Endothelial cell of hepatic sinusoid (primary cell): Measurements from ENCODE around the gene ATXN3L.
"Not testable (repeated sequence)": the region's sequence is repeated elsewhere in the genome, so short reads cannot be mapped to it uniquely, and the experiment has no call there.

ENCODE experiments used
- in situ Hi-C: cut with HindIII; loops from 2 replicates; pipeline ENCODE4 v1.10.0; 2017; ENCODE audit warnings: low sequenced_read_pairs

ATXN3L gene

GRCh38 chrX:13309631-13310030, 10.2 kb downstream of the ATXN3L start:
- in situ Hi-C loops = no loop called here

GRCh38 chrX:13307041-13307440, 12.8 kb downstream of the ATXN3L start:
- in situ Hi-C loops = no loop called here

GRCh38 chrX:13305108-13305507, 14.7 kb downstream of the ATXN3L start:
- in situ Hi-C loops = no loop called here

- in situ Hi-C loops = no loop called here
Measured at GRCh38 chrX:13304052-13304451, 15.8 kb downstream of the ATXN3L start.

- in situ Hi-C loops = not testable (repeated sequence)
Measured at GRCh38 chrX:13303248-13303647, 16.6 kb downstream of the ATXN3L start.

- in situ Hi-C loops = no loop called here
Measured at GRCh38 chrX:13298836-13299235, 21.0 kb downstream of the ATXN3L start.

GRCh38 chrX:13295841-13296240, 24.0 kb downstream of the ATXN3L start:
- in situ Hi-C loops = no loop called here

- in situ Hi-C loops = no loop called here
Measured at GRCh38 chrX:13293700-13294099, 26.2 kb downstream of the ATXN3L start.

GRCh38 chrX:13290891-13291614, 28.8 kb downstream of the ATXN3L start:
- in situ Hi-C loops = no loop called here

GRCh38 chrX:13288671-13289070, 31.2 kb downstream of the ATXN3L start:
- in situ Hi-C loops = loop anchor here (5.0 to 10.0 kb wide), 3 partner anchors 49 to 156 kb away; no protein-coding TSS in a partner anchor

GRCh38 chrX:13287816-13288215, 32.0 kb downstream of the ATXN3L start:
- in situ Hi-C loops = loop anchor here (5.0 to 10.0 kb wide), 3 partner anchors 49 to 157 kb away; no protein-coding TSS in a partner anchor

GRCh38 chrX:13285693-13286092, 34.2 kb downstream of the ATXN3L start:
- in situ Hi-C loops = loop anchor here (5.0 to 10.0 kb wide), 3 partner anchors 52 to 159 kb away; no protein-coding TSS in a partner anchor

GRCh38 chrX:13285229-13285628, 34.6 kb downstream of the ATXN3L start:
- in situ Hi-C loops = loop anchor here (5.0 to 10.0 kb wide), 3 partner anchors 52 to 160 kb away; no protein-coding TSS in a partner anchor

GRCh38 chrX:13284570-13284969, 35.3 kb downstream of the ATXN3L start:
- in situ Hi-C loops = loop anchor here (10.0 kb wide), 1 partner anchor 160 kb away; no protein-coding TSS in a partner anchor

- in situ Hi-C loops = loop anchor here (10.0 kb wide), 1 partner anchor 161 kb away; no protein-coding TSS in a partner anchor
Measured at GRCh38 chrX:13283950-13284546, 35.8 kb downstream of the ATXN3L start.

GRCh38 chrX:13283512-13283911, 36.3 kb downstream of the ATXN3L start:
- in situ Hi-C loops = loop anchor here (10.0 kb wide), 1 partner anchor 161 kb away; no protein-coding TSS in a partner anchor

GRCh38 chrX:13281289-13281688, 38.6 kb downstream of the ATXN3L start:
- in situ Hi-C loops = loop anchor here (10.0 kb wide), 1 partner anchor 164 kb away; no protein-coding TSS in a partner anchor

GRCh38 chrX:13279279-13280018, 40.4 kb downstream of the ATXN3L start:
- in situ Hi-C loops = loop anchor here (10.0 kb wide), 1 partner anchor 165 kb away; no protein-coding TSS in a partner anchor

GRCh38 chrX:13277539-13277938, 42.3 kb downstream of the ATXN3L start:
- in situ Hi-C loops = no loop called here

- in situ Hi-C loops = no loop called here
Measured at GRCh38 chrX:13276991-13277390, 42.9 kb downstream of the ATXN3L start.

- in situ Hi-C loops = no loop called here
Measured at GRCh38 chrX:13275031-13275430, 44.8 kb downstream of the ATXN3L start.
